GM23338 (cell line): Measurements from ENCODE around the gene ADSS1. TPM values are rescaled to one million over a fixed set of nuclear protein-coding genes. Genes with fewer than 3 reads are reported as not detected.

Experiments used
- ATAC-seq: fragments of 200-7000 bp; cut with Tn5 transposase; 3 replicates; pipeline ENCODE4 v1.9.1; 2020
- DNase-seq: peaks from one replicate; pipeline ENCODE4 v3.0.0-alpha.2; 2015; ENCODE audit warnings: low spot score
- H2AFZ ChIP-seq: fragments of 200-600 bp; sonication (generic); 2 replicates; pipeline ENCODE4 v1.8.0; 2016; ENCODE audit warnings: antibody characterized with exemption, mild to moderate bottlenecking, moderate library complexity
- H3F3A ChIP-seq: fragments of 200-600 bp; sonication (generic); replicated peaks from 2 replicates; pipeline ENCODE4 v1.8.0; 2017; ENCODE audit warnings: antibody characterized with exemption, mixed run types, low read depth
- H3K27ac ChIP-seq: fragments of 200-600 bp; sonication (generic); 2 replicates; pipeline ENCODE4 v1.6.1; 2016; ENCODE audit warnings: low read depth
- H3K27me3 ChIP-seq: fragments of 200-600 bp; sonication (generic); 2 replicates; pipeline ENCODE4 v1.8.0; 2016; ENCODE audit warnings: mild to moderate bottlenecking, mixed run types, moderate library complexity; ENCODE audit not compliant: insufficient read depth
- H3K36me3 ChIP-seq: fragments of 200-600 bp; sonication (generic); 2 replicates; pipeline ENCODE4 v1.8.0; 2016; ENCODE audit warnings: mild to moderate bottlenecking; ENCODE audit not compliant: insufficient read depth
- H3K4me1 ChIP-seq: fragments of 200-600 bp; sonication (generic); 2 replicates; pipeline ENCODE4 v1.8.0; 2016; ENCODE audit warnings: mild to moderate bottlenecking, moderate library complexity; ENCODE audit not compliant: insufficient read depth
- H3K4me2 ChIP-seq: fragments of 200-600 bp; sonication (generic); 2 replicates; pipeline ENCODE4 v1.7.1; 2017; ENCODE audit warnings: mixed run types
- H3K4me3 ChIP-seq: fragments of 200-600 bp; sonication (generic); 2 replicates; pipeline ENCODE4 v1.6.1; 2016; ENCODE audit warnings: mixed run types
- H3K79me2 ChIP-seq: fragments of 200-600 bp; sonication (generic); replicated peaks from 2 replicates; pipeline ENCODE4 v1.8.0; 2017; ENCODE audit warnings: mild to moderate bottlenecking; ENCODE audit not compliant: insufficient read depth
- H3K9me2 ChIP-seq: fragments of 200-600 bp; sonication (generic); 2 replicates; pipeline ENCODE4 v1.8.0; 2017; ENCODE audit not compliant: insufficient read depth
- H4K20me1 ChIP-seq: fragments of 200-600 bp; sonication (generic); replicated peaks from 2 replicates; pipeline ENCODE4 v1.8.0; 2017; ENCODE audit warnings: mild to moderate bottlenecking; ENCODE audit not compliant: insufficient read depth
- H3K27ac Mint-ChIP-seq: 2 replicates; pipeline ENCODE4 v1.8.0; 2020; ENCODE audit warnings: inconsistent platforms, mild to moderate bottlenecking, moderate library complexity, mixed read lengths
- H3K27me3 Mint-ChIP-seq: 3 replicates; pipeline ENCODE4 v1.8.0; 2022; ENCODE audit warnings: low read depth, mild to moderate bottlenecking, moderate library complexity, mixed read lengths, inconsistent platforms; ENCODE audit not compliant: insufficient read depth, poor library complexity
- H3K36me3 Mint-ChIP-seq: 3 replicates; pipeline ENCODE4 v1.8.0; 2021; ENCODE audit warnings: low read depth, mild to moderate bottlenecking, inconsistent platforms, moderate library complexity, mixed read lengths
- H3K4me1 Mint-ChIP-seq: 3 replicates; pipeline ENCODE4 v1.8.0; 2020; ENCODE audit warnings: mild to moderate bottlenecking, inconsistent platforms, mixed read lengths
- H3K4me3 Mint-ChIP-seq: 3 replicates; pipeline ENCODE4 v1.8.0; 2021; ENCODE audit warnings: moderate library complexity, mild to moderate bottlenecking, inconsistent platforms, mixed read lengths
- H3K9me3 Mint-ChIP-seq: 3 replicates; pipeline ENCODE4 v1.8.0; 2020; ENCODE audit warnings: moderate library complexity, mild to moderate bottlenecking, inconsistent platforms, mixed read lengths
- CREB1 ChIP-seq: fragments of 250-450 bp; sonication (Bioruptor Pico); IDR thresholded peaks from 2 replicates; pipeline ENCODE4 v1.5.0; 2020; ENCODE audit warnings: low read depth, mild to moderate bottlenecking, moderate library complexity
- EZH2phosphoT487 ChIP-seq: fragments of 200-600 bp; sonication (generic); IDR thresholded peaks from one replicate; pipeline ENCODE4 v1.8.1; 2018; ENCODE audit warnings: antibody characterized with exemption; ENCODE audit not compliant: unreplicated experiment
- POLR2AphosphoS5 ChIP-seq: IDR thresholded peaks from 2 replicates; pipeline ENCODE4 v1.6.1; 2016; ENCODE audit warnings: antibody characterized with exemption, low read depth
- STAT1 ChIP-seq: IDR thresholded peaks from one replicate; pipeline ENCODE4 v1.6.1; 2016; ENCODE audit warnings: antibody characterized with exemption; ENCODE audit not compliant: unreplicated experiment
- ZNF114 ChIP-seq: fragments of 250-450 bp; sonication (Bioruptor Pico); IDR thresholded peaks from 2 replicates; pipeline ENCODE4 v1.5.0; 2020; ENCODE audit warnings: mild to moderate bottlenecking, moderate library complexity
- ZNF331 ChIP-seq: fragments of 250-450 bp; sonication (Bioruptor Pico); IDR thresholded peaks from 2 replicates; pipeline ENCODE4 v1.5.0; 2020; ENCODE audit warnings: low read depth, mild to moderate bottlenecking, moderate library complexity
- polyA plus RNA-seq: library from polyadenylated mRNA; unstranded; fragments of >200 nt; fragmentation: Nextera tagmentation; extraction: Ambion mirVana; gene quantifications from 2 replicates; pipeline ENCODE4 v1.2.1, GENCODE V29; 2016
- total RNA-seq: library from RNA; depleted of rRNA; stranded (reverse); fragments of >200 nt; shearing (Covaris generic); gene quantifications from 2 replicates; pipeline ENCODE4 v1.2.3, GENCODE V29; 2014
- TF ChIP-seq, protein P1 (sequence below): fragments of 250-450 bp; sonication (Bioruptor Pico); IDR thresholded peaks from 2 replicates; pipeline ENCODE4 v1.5.0; 2020; ENCODE audit warnings: mild to moderate bottlenecking, moderate library complexity
- TF ChIP-seq, protein P2 (sequence below): IDR thresholded peaks from 2 replicates; pipeline ENCODE4 v1.6.1; 2016; ENCODE audit warnings: antibody characterized with exemption

Gene ADSS1
- total and polyA plus RNA-seq, 2 experiments from 2014 or later = 9.5 to 11.6 TPM

DNA sequence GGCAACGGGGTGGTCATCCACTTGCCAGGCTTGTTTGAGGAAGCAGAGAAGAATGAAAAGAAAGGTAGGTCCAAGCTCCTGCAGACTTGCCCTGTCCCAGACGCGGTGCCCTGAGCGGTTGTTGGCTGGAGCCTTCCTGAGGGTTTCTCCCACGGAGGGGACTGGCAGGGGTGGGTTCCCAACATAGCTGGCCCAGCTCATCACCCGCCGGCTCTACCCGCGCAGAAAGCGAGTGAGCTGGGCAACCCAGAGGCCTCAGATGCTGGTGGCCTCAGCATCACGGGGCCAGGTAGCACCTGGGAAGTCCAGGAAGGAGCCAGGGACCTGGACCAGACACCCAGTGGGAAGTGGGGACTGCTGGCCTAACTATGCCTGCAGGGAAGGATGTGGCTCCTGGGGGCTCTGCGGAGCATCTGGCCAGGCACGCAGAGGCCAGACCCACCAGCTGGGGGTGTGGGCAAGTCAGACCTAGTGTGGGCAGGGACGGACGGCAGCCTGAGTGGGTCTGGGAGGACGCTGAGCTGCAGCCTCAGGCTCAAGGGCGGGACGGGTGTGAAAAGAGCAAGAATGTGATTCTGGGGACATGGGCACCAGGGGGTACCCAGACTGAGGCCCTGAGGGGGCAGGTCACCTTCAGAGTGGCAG is 14.5 kb downstream of the ADSS1 start:
- TF ChIP-seq, protein P1, sequence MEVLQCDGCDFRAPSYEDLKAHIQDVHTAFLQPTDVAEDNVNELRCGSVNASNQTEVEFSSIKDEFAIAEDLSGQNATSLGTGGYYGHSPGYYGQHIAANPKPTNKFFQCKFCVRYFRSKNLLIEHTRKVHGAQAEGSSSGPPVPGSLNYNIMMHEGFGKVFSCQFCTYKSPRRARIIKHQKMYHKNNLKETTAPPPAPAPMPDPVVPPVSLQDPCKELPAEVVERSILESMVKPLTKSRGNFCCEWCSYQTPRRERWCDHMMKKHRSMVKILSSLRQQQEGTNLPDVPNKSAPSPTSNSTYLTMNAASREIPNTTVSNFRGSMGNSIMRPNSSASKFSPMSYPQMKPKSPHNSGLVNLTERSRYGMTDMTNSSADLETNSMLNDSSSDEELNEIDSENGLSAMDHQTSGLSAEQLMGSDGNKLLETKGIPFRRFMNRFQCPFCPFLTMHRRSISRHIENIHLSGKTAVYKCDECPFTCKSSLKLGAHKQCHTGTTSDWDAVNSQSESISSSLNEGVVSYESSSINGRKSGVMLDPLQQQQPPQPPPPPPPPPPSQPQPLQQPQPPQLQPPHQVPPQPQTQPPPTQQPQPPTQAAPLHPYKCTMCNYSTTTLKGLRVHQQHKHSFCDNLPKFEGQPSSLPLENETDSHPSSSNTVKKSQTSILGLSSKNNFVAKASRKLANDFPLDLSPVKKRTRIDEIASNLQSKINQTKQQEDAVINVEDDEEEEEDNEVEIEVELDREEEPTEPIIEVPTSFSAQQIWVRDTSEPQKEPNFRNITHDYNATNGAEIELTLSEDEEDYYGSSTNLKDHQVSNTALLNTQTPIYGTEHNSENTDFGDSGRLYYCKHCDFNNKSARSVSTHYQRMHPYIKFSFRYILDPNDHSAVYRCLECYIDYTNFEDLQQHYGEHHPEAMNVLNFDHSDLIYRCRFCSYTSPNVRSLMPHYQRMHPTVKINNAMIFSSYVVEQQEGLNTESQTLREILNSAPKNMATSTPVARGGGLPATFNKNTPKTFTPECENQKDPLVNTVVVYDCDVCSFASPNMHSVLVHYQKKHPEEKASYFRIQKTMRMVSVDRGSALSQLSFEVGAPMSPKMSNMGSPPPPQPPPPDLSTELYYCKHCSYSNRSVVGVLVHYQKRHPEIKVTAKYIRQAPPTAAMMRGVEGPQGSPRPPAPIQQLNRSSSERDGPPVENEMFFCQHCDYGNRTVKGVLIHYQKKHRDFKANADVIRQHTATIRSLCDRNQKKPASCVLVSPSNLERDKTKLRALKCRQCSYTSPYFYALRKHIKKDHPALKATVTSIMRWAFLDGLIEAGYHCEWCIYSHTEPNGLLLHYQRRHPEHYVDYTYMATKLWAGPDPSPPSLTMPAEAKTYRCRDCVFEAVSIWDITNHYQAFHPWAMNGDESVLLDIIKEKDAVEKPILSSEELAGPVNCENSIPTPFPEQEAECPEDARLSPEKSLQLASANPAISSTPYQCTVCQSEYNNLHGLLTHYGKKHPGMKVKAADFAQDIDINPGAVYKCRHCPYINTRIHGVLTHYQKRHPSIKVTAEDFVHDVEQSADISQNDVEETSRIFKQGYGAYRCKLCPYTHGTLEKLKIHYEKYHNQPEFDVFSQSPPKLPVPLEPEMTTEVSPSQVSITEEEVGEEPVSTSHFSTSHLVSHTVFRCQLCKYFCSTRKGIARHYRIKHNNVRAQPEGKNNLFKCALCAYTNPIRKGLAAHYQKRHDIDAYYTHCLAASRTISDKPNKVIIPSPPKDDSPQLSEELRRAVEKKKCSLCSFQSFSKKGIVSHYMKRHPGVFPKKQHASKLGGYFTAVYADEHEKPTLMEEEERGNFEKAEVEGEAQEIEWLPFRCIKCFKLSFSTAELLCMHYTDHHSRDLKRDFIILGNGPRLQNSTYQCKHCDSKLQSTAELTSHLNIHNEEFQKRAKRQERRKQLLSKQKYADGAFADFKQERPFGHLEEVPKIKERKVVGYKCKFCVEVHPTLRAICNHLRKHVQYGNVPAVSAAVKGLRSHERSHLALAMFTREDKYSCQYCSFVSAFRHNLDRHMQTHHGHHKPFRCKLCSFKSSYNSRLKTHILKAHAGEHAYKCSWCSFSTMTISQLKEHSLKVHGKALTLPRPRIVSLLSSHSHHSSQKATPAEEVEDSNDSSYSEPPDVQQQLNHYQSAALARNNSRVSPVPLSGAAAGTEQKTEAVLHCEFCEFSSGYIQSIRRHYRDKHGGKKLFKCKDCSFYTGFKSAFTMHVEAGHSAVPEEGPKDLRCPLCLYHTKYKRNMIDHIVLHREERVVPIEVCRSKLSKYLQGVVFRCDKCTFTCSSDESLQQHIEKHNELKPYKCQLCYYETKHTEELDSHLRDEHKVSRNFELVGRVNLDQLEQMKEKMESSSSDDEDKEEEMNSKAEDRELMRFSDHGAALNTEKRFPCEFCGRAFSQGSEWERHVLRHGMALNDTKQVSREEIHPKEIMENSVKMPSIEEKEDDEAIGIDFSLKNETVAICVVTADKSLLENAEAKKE (CRISPR knock-in tag) = no peak
- TF ChIP-seq CREB1 = no peak
- TF ChIP-seq STAT1 = no peak
- no peak for TF ChIP-seq ZNF114 (CRISPR knock-in tag)
- TF ChIP-seq EZH2phosphoT487 = no peak
- no peak for TF ChIP-seq POLR2AphosphoS5
- TF ChIP-seq, protein P2, sequence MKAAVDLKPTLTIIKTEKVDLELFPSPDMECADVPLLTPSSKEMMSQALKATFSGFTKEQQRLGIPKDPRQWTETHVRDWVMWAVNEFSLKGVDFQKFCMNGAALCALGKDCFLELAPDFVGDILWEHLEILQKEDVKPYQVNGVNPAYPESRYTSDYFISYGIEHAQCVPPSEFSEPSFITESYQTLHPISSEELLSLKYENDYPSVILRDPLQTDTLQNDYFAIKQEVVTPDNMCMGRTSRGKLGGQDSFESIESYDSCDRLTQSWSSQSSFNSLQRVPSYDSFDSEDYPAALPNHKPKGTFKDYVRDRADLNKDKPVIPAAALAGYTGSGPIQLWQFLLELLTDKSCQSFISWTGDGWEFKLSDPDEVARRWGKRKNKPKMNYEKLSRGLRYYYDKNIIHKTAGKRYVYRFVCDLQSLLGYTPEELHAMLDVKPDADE = no peak
- TF ChIP-seq ZNF331 = no peak

More for the DNA sequence above, 14.5 kb downstream of the ADSS1 start:
- Histone ChIP-seq H3K27ac (no peak overlapping the region), H3F3A (no peaks in the 10 kb centered on the region), H3K4me2 (no peak overlapping the region), H3K4me1 (no peaks in the 10 kb centered on the region), H2AFZ (no peak overlapping the region), H3K4me3 (no peak overlapping the region), H3K36me3 (no peaks in the 10 kb centered on the region), H3K9me2 (no peaks in the 10 kb centered on the region), H4K20me1 (no peaks in the 10 kb centered on the region), H3K79me2 (no peaks in the 10 kb centered on the region), H3K27me3 (no peaks in the 10 kb centered on the region)
- no peaks in the 10 kb centered on the region for H3K4me1 Mint-ChIP-seq
- ATAC-seq (no peak), DNase-seq (no peak)
- no peak overlapping the region for H3K27ac Mint-ChIP-seq
- no peak overlapping the region for H3K4me3 Mint-ChIP-seq
- peaks cover 3% of the 10 kb centered on the region; the same call in 1 of the 3 replicates for H3K36me3 Mint-ChIP-seq
- H3K27me3 Mint-ChIP-seq = peaks cover 19% of the 10 kb centered on the region
- H3K9me3 Mint-ChIP-seq = no peaks in the 10 kb centered on the region
